Sigmoid colon (tissue), 3 donors: ENCODE results near the gene CAPN10.

Experiments
- POLR2A ChIP-seq, 2 donors: fragments of 450-650 bp; IDR thresholded peaks; one replicate each; pipeline ENCODE4 v1.6.1; 2016; ENCODE audit warnings: antibody characterized with exemption in 2 of 2, mild to moderate bottlenecking in 2 of 2, moderate library complexity in 2 of 2
- TF ChIP-seq, protein P1 (sequence below), 4 experiments: fragments of 450-650 bp in 3 of 4; fragments of 200-600 bp in 1 of 4; IDR thresholded peaks; one replicate each; pipeline ENCODE4 v1.5.1; 2016 to 2019; ENCODE audit warnings: antibody characterized with exemption in 4 of 4, mild to moderate bottlenecking in 3 of 4, moderate library complexity in 2 of 4

GRCh38 chr2:240640939-240641338 lies 54.4 kb downstream of the CAPN10 start:
- TF ChIP-seq, protein P1, sequence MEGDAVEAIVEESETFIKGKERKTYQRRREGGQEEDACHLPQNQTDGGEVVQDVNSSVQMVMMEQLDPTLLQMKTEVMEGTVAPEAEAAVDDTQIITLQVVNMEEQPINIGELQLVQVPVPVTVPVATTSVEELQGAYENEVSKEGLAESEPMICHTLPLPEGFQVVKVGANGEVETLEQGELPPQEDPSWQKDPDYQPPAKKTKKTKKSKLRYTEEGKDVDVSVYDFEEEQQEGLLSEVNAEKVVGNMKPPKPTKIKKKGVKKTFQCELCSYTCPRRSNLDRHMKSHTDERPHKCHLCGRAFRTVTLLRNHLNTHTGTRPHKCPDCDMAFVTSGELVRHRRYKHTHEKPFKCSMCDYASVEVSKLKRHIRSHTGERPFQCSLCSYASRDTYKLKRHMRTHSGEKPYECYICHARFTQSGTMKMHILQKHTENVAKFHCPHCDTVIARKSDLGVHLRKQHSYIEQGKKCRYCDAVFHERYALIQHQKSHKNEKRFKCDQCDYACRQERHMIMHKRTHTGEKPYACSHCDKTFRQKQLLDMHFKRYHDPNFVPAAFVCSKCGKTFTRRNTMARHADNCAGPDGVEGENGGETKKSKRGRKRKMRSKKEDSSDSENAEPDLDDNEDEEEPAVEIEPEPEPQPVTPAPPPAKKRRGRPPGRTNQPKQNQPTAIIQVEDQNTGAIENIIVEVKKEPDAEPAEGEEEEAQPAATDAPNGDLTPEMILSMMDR (IDR thresholded peaks at IDR 0.05): no peak
- TF ChIP-seq POLR2A (IDR thresholded peaks at IDR 0.05): no peak
